Smooth muscle cell (in vitro differentiated cells): Measurements from ENCODE around the gene F2. TPM values are rescaled to one million over a fixed set of nuclear protein-coding genes. Genes with fewer than 3 reads are reported as not detected.
A peak's percentile ranks its signal among the peaks of the same experiment; 100 is the strongest.

Source experiments
- DNase-seq: peaks from one replicate; lab custom pipeline; 2025; ENCODE audit not compliant: unreplicated experiment; lab: John Stamatoyannopoulos, UW
- H2AFZ ChIP-seq: fragments of 200-600 bp; sonication (generic); 2 replicates; pipeline ENCODE4 v1.6.0; 2016; ENCODE audit warnings: antibody characterized with exemption, low read depth, mild to moderate bottlenecking
- H3F3A ChIP-seq: fragments of 200-600 bp; sonication (generic); 2 replicates; pipeline ENCODE4 v1.6.0; 2017; ENCODE audit warnings: antibody characterized with exemption, low read depth
- H3K27ac ChIP-seq: fragments of 200-600 bp; sonication (generic); 2 replicates; pipeline ENCODE4 v1.5.1; 2016; ENCODE audit warnings: low read depth, mild to moderate bottlenecking
- H3K27me3 ChIP-seq: fragments of 200-600 bp; sonication (generic); 2 replicates; pipeline ENCODE4 v1.6.1; 2016; ENCODE audit warnings: low read depth, mild to moderate bottlenecking
- H3K36me3 ChIP-seq: fragments of 200-600 bp; sonication (generic); 2 replicates; pipeline ENCODE4 v1.5.1; 2016; ENCODE audit warnings: low read depth
- H3K4me1 ChIP-seq: fragments of 200-600 bp; sonication (generic); 2 replicates; pipeline ENCODE4 v1.5.1; 2016; ENCODE audit warnings: low read depth
- H3K4me2 ChIP-seq: fragments of 200-600 bp; sonication (generic); 2 replicates; pipeline ENCODE4 v1.6.0; 2016; ENCODE audit warnings: mild to moderate bottlenecking
- H3K4me3 ChIP-seq: fragments of 200-600 bp; sonication (generic); 2 replicates; pipeline ENCODE4 v1.5.1; 2016; ENCODE audit warnings: mild to moderate bottlenecking
- H3K79me2 ChIP-seq: fragments of 200-600 bp; sonication (generic); 2 replicates; pipeline ENCODE4 v1.6.0; 2016; ENCODE audit warnings: low read depth, mild to moderate bottlenecking
- H3K9ac ChIP-seq: fragments of 200-600 bp; sonication (generic); 2 replicates; pipeline ENCODE4 v1.6.0; 2016; ENCODE audit warnings: low read depth
- H3K9me3 ChIP-seq: fragments of 200-600 bp; sonication (generic); replicated peaks from 2 replicates; pipeline ENCODE4 v1.5.1; 2016; ENCODE audit warnings: low read depth
- H4K20me1 ChIP-seq: fragments of 200-600 bp; sonication (generic); 2 replicates; pipeline ENCODE4 v1.6.0; 2016; ENCODE audit warnings: low read depth
- CTCF ChIP-seq: fragments of 200-600 bp; sonication (generic); IDR thresholded peaks from 2 replicates; pipeline ENCODE4 v1.5.1; 2017; ENCODE audit warnings: borderline replicate concordance, mild to moderate bottlenecking, antibody characterized with exemption; ENCODE audit not compliant: insufficient read depth, poor library complexity, severe bottlenecking
- WGBS: methylation state at CpG from one replicate; pipeline ENCODE4 v1.1.7; 2016; ENCODE audit warnings: low lambda C conversion rate; 5-methylcytosine and 5-hydroxymethylcytosine counted together
- polyA plus RNA-seq: library from polyadenylated mRNA; unstranded; fragments of >200 nt; fragmentation: Nextera tagmentation; extraction: Ambion mirVana; gene quantifications from 2 replicates; pipeline ENCODE4 v1.2.1, GENCODE V29; 2016
- total RNA-seq: library from RNA; depleted of rRNA; stranded (reverse); fragments of >200 nt; gene quantifications from 2 replicates; pipeline ENCODE4 v1.2.3, GENCODE V29; 2014

F2 gene
- total and polyA plus RNA-seq, 2 experiments from 2014 or later: 0.21 to 0.27 TPM

- Histone ChIP-seq H3K4me2 (no peak overlapping the region), H4K20me1 (no peaks in the 10 kb centered on the region), H3K9me3 (no peaks in the 10 kb centered on the region), H3K4me3 (no peak overlapping the region), H3K27ac (peak overlapping the region; percentile 4), H3F3A (no peaks in the 10 kb centered on the region), H3K36me3 (no peaks in the 10 kb centered on the region), H2AFZ (no peak overlapping the region), H3K4me1 (no peaks in the 10 kb centered on the region), H3K9ac (no peak overlapping the region), H3K27me3 (no peaks in the 10 kb centered on the region), H3K79me2 (no peaks in the 10 kb centered on the region)
- TF ChIP-seq CTCF: no peak
- no peak for DNase-seq
- 97% methylated on average over 7 of the region's 7 CpGs for WGBS
These were observed 17.1 kb downstream of the F2 start for GRCh38 chr11:46736146-46736545.

GRCh38 chr11:46736615-46737014 is 17.6 kb downstream of the F2 start:
- DNase-seq: no peak
- Histone ChIP-seq H3K4me1 (no peaks in the 10 kb centered on the region), H3K27me3 (no peaks in the 10 kb centered on the region), H2AFZ (no peak overlapping the region), H3K9me3 (no peaks in the 10 kb centered on the region), H3F3A (no peaks in the 10 kb centered on the region), H3K36me3 (no peaks in the 10 kb centered on the region), H3K79me2 (no peaks in the 10 kb centered on the region), H3K4me2 (no peak overlapping the region), H3K4me3 (no peak overlapping the region), H3K9ac (no peak overlapping the region), H3K27ac (peak overlapping the region; percentile 4), H4K20me1 (no peaks in the 10 kb centered on the region)
- TF ChIP-seq CTCF: no peak
- WGBS: 40% methylated on average over 5 of the region's 5 CpGs

- no peaks in the 10 kb centered on the region for H3K79me2 ChIP-seq
- H3K27ac ChIP-seq: no peak overlapping the region
- no peak overlapping the region for H3K9ac ChIP-seq
- H3K27me3 ChIP-seq: no peaks in the 10 kb centered on the region
- DNase-seq: no peak
- 96% methylated on average over 11 of the region's 11 CpGs for WGBS
- no peaks in the 10 kb centered on the region for H3K9me3 ChIP-seq
- no peaks in the 10 kb centered on the region for H3F3A ChIP-seq
- TF ChIP-seq CTCF: no peak
- H2AFZ ChIP-seq: no peak overlapping the region
- no peaks in the 10 kb centered on the region for H4K20me1 ChIP-seq
- H3K36me3 ChIP-seq: no peaks in the 10 kb centered on the region
- no peak overlapping the region for H3K4me2 ChIP-seq
- H3K4me1 ChIP-seq: no peaks in the 10 kb centered on the region
- H3K4me3 ChIP-seq: no peak overlapping the region
These were observed 18.7 kb downstream of the F2 start for GRCh38 chr11:46737699-46738098.

GRCh38 chr11:46738887-46739286 is 19.9 kb downstream of the F2 start:
- TF ChIP-seq CTCF: no peak
- no peaks in the 10 kb centered on the region for H3K79me2 ChIP-seq
- no peak overlapping the region for H3K27ac ChIP-seq
- peaks cover 5% of the 10 kb centered on the region for H3K36me3 ChIP-seq
- H3K9ac ChIP-seq: no peak overlapping the region
- 87% methylated on average over 6 of the region's 6 CpGs for whole genome bisulfite sequencing
- no peaks in the 10 kb centered on the region for H3K4me1 ChIP-seq
- no peak overlapping the region for H3K4me3 ChIP-seq
- H3K4me2 ChIP-seq: no peak overlapping the region
- no peaks in the 10 kb centered on the region for H4K20me1 ChIP-seq
- H3K9me3 ChIP-seq: no peaks in the 10 kb centered on the region
- no peaks in the 10 kb centered on the region for H3K27me3 ChIP-seq
- DNase-seq: no peak
- H2AFZ ChIP-seq: no peak overlapping the region
- no peaks in the 10 kb centered on the region for H3F3A ChIP-seq
